ENCODE results near the gene RDX. TPM values are rescaled to one million over a fixed set of nuclear protein-coding genes. Genes with fewer than 3 reads are reported as not detected.

RDX gene
- total and polyA plus RNA-seq, 2 of the 4 experiments (the other 2 are of a cell fraction) = 61.1 to 72.4 TPM

DNA sequence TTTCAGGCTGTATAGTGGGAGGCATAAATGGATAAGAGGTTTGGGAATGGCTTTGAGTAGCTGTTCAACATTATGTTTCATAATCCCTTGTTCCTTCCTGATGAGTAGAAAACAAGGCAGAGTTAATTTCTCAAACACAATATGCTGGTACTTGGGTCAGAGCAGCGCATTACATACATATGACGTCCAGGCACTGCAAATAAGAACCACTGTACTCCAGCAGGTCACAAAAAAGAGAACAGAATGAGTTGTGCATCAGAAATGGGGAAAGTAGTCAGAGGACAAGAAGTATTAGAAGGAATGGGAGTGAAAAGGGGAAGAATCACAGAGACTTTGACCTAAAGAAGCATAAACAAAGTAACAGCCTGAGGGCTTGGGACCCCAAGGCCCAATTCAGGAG lies 44.0 kb upstream of the RDX start:
- POLR2A ChIA-PET (ENCODE audit: unreplicated experiment) = no interaction called here
- WGBS, 2 experiments (ENCODE audit: extremely low coverage in 2 of 2, insufficient read length in 1 of 2) = no CpG with 5 or more reads among the region's 2 CpGs
- H3K9ac ChIP-seq (ENCODE audit: low read depth, low read length) = no peak overlapping the region

More for the DNA sequence above, 44.0 kb upstream of the RDX start:
- Histone ChIP-seq H2AK9ac (replicated peaks; ENCODE audit: low read depth, low read length, poor library complexity) (no peak overlapping the region), H3K36me3 (ENCODE audit: control insufficient read depth, insufficient read depth, low read length) (no peaks in the 10 kb centered on the region), H4K20me1 (ENCODE audit: insufficient read depth, low read length) (no peaks in the 10 kb centered on the region), H3K14ac (replicated peaks; ENCODE audit: low read depth, low read length) (no peak overlapping the region), H4K8ac (ENCODE audit: low read depth in 2 of 2, low read length in 2 of 2) (no peak overlapping the region), H2AK5ac (ENCODE audit: low read depth, low read length) (no peak overlapping the region), H4K5ac (ENCODE audit: low read depth, low read length) (no peak overlapping the region), H2AFZ (replicated peaks; ENCODE audit: low read length, poor library complexity) (no peak overlapping the region), H3K4me1 (ENCODE audit: control insufficient read depth, insufficient read depth, low read length) (no peaks in the 10 kb centered on the region), H3K9me3 (ENCODE audit: control insufficient read depth, insufficient read depth, low read length) (no peaks in the 10 kb centered on the region), H3K9me1 (ENCODE audit: insufficient read depth, low read length) (no peaks in the 10 kb centered on the region), H3K18ac (ENCODE audit: low read depth, low read length) (no peak overlapping the region), H3K27me3 (ENCODE audit: control insufficient read depth, insufficient read depth, low read length) (no peaks in the 10 kb centered on the region; the same call in 1 of the 2 replicates), H2BK120ac (ENCODE audit: low read depth, low read length) (no peak overlapping the region), H2BK15ac (ENCODE audit: low read depth, low read length) (no peak overlapping the region), H3K23ac (ENCODE audit: low read depth, low read length) (no peak overlapping the region), H4K91ac (ENCODE audit: insufficient read depth, low read depth, low read length) (no peak overlapping the region), H3K79me1 (ENCODE audit: low read depth in 1 of 2, low read length in 2 of 2) (no peaks in the 10 kb centered on the region), H3K4ac (ENCODE audit: low read depth, low read length) (no peak overlapping the region), H2BK20ac (ENCODE audit: low read depth, low read length) (no peak overlapping the region), H3K4me2 (ENCODE audit: low read depth, low read length) (no peak overlapping the region), H3K4me3 (ENCODE audit: insufficient read depth, low read depth, low read length) (no peak overlapping the region), H3K56ac (ENCODE audit: extremely low read depth, insufficient read depth, low read length) (no peak overlapping the region), H3K27ac (ENCODE audit: insufficient read depth, low read length) (no peak overlapping the region), H2BK5ac (ENCODE audit: low read depth, low read length, poor library complexity, severe bottlenecking) (no peak overlapping the region)
- no peak for TF ChIP-seq FOS (IDR thresholded peaks at IDR 0.05; ENCODE audit: low read depth, low read length)
- no peak for TF ChIP-seq CHD1 (IDR thresholded peaks at IDR 0.05; ENCODE audit: low read depth, low read length)
- TF ChIP-seq, protein P1, sequence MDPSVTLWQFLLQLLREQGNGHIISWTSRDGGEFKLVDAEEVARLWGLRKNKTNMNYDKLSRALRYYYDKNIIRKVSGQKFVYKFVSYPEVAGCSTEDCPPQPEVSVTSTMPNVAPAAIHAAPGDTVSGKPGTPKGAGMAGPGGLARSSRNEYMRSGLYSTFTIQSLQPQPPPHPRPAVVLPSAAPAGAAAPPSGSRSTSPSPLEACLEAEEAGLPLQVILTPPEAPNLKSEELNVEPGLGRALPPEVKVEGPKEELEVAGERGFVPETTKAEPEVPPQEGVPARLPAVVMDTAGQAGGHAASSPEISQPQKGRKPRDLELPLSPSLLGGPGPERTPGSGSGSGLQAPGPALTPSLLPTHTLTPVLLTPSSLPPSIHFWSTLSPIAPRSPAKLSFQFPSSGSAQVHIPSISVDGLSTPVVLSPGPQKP (IDR thresholded peaks at IDR 0.05; ENCODE audit: borderline replicate concordance, low read depth, low read length) = no peak
- no peak for TF ChIP-seq MAZ (IDR thresholded peaks at IDR 0.05; ENCODE audit: borderline replicate concordance, low read depth, low read length)
- no peak for TF ChIP-seq RFX5 (IDR thresholded peaks at IDR 0.05; ENCODE audit: low read depth, low read length)
- no peak for TF ChIP-seq CEBPB (IDR thresholded peaks at IDR 0.05; ENCODE audit: low read depth, low read length)
- no peak for TF ChIP-seq SMC3 (IDR thresholded peaks at IDR 0.05; ENCODE audit: low read depth, low read length)
- TF ChIP-seq BHLHE40 (IDR thresholded peaks at IDR 0.05; ENCODE audit: low read depth, low read length) = no peak
- no peak for TF ChIP-seq RCOR1 (IDR thresholded peaks at IDR 0.05; ENCODE audit: insufficient replicate concordance, low read length)
- TF ChIP-seq, protein P2, sequence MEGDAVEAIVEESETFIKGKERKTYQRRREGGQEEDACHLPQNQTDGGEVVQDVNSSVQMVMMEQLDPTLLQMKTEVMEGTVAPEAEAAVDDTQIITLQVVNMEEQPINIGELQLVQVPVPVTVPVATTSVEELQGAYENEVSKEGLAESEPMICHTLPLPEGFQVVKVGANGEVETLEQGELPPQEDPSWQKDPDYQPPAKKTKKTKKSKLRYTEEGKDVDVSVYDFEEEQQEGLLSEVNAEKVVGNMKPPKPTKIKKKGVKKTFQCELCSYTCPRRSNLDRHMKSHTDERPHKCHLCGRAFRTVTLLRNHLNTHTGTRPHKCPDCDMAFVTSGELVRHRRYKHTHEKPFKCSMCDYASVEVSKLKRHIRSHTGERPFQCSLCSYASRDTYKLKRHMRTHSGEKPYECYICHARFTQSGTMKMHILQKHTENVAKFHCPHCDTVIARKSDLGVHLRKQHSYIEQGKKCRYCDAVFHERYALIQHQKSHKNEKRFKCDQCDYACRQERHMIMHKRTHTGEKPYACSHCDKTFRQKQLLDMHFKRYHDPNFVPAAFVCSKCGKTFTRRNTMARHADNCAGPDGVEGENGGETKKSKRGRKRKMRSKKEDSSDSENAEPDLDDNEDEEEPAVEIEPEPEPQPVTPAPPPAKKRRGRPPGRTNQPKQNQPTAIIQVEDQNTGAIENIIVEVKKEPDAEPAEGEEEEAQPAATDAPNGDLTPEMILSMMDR (conservative IDR thresholded peaks at IDR 0.05; ENCODE audit: low read depth, low read length) = no peak
- no peak for TF ChIP-seq NFE2L2 (IDR thresholded peaks at IDR 0.05; ENCODE audit: low read depth, low read length)
- TF ChIP-seq POLR2A (IDR thresholded peaks at IDR 0.05; ENCODE audit: low read depth, low read length) = no peak
- no peak for TF ChIP-seq MAFK (IDR thresholded peaks at IDR 0.05; ENCODE audit: low read depth, low read length)
- no peak for TF ChIP-seq MXI1 (IDR thresholded peaks at IDR 0.05; ENCODE audit: borderline replicate concordance, low read depth, low read length)
- TF ChIP-seq, protein P3, sequence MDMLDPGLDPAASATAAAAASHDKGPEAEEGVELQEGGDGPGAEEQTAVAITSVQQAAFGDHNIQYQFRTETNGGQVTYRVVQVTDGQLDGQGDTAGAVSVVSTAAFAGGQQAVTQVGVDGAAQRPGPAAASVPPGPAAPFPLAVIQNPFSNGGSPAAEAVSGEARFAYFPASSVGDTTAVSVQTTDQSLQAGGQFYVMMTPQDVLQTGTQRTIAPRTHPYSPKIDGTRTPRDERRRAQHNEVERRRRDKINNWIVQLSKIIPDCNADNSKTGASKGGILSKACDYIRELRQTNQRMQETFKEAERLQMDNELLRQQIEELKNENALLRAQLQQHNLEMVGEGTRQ (IDR thresholded peaks at IDR 0.05; ENCODE audit: low read depth, low read length) = no peak
- DNase-seq (no peak), ATAC-seq (ENCODE audit: low read depth) (no peak)
- in situ Hi-C loops (cut with MboI; ENCODE audit: low sequenced_read_pairs) = no loop called here
- CTCF ChIA-PET = no interaction called here
- no TSS peak for BruUV-seq (replicated peaks)
- dilution Hi-C loops (cut with HindIII; ENCODE audit: low sequenced_read_pairs, unreplicated experiment) = no loop called here
- intact Hi-C loops (cut with micrococcal nuclease) = no loop called here
